Activated naive CD8-positive, alpha-beta T cell treated with anti-CD3 and anti-CD28 coated beads for 36 hours (primary cell): ENCODE measurements around the gene SRPK3. TPM values are rescaled to one million over a fixed set of nuclear protein-coding genes. Genes with fewer than 3 reads are reported as not detected.
"Not testable (repeated sequence)": the region's sequence is repeated elsewhere in the genome, so short reads cannot be mapped to it uniquely, and the experiment has no call there.

Experiments used
- DNase-seq: peaks from one replicate; pipeline ENCODE4 v3.0.0; 2021
- H3K27ac Mint-ChIP-seq: one replicate; pipeline ENCODE4 v1.8.0; 2022; ENCODE audit warnings: mild to moderate bottlenecking, moderate library complexity, mixed read lengths
- H3K27me3 Mint-ChIP-seq: one replicate; pipeline ENCODE4 v1.8.0; 2022; ENCODE audit warnings: mild to moderate bottlenecking, mixed read lengths
- H3K36me3 Mint-ChIP-seq: one replicate; pipeline ENCODE4 v1.8.0; 2021; ENCODE audit warnings: mild to moderate bottlenecking, mixed read lengths
- H3K4me1 Mint-ChIP-seq: one replicate; pipeline ENCODE4 v1.8.0; 2021; ENCODE audit warnings: mixed read lengths
- H3K4me3 Mint-ChIP-seq: one replicate; pipeline ENCODE4 v1.8.0; 2022; ENCODE audit warnings: mild to moderate bottlenecking, moderate library complexity, mixed read lengths
- H3K9me3 Mint-ChIP-seq: one replicate; pipeline ENCODE4 v1.8.0; 2022; ENCODE audit warnings: mixed read lengths
- total RNA-seq, 2 experiments: library from RNA; stranded (reverse); gene quantifications; one replicate each; pipeline ENCODE4 v1.2.3, GENCODE V29; 2021

Gene SRPK3
- total RNA-seq, 2 experiments from 2014 or later: not detected

DNA sequence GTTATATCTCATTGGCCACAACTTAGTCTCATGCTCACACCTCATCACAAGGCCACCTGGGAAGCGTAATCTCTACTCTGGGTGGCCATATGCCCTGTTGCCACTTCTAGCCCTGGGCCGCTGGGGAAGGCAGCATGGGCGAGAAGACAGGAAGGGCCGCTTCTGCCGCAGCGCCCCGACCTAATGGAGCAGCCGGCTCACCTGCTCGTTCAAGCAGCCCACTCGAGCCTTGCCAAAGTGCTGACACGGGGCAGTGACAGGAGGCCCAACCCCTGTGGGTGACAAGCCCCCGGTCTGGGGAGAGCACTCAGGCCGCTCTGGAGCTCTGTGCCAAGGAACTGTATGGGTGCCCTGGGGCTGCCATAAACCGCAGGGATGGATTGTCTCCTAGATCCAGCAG, 38.7 kb upstream of the SRPK3 start:
- H3K4me3 Mint-ChIP-seq, DNase-seq, H3K27ac Mint-ChIP-seq, H3K9me3 Mint-ChIP-seq, H3K27me3 Mint-ChIP-seq, H3K36me3 Mint-ChIP-seq: not testable (repeated sequence)
- H3K4me1 Mint-ChIP-seq: peaks cover 12% of the 10 kb centered on the region

DNA sequence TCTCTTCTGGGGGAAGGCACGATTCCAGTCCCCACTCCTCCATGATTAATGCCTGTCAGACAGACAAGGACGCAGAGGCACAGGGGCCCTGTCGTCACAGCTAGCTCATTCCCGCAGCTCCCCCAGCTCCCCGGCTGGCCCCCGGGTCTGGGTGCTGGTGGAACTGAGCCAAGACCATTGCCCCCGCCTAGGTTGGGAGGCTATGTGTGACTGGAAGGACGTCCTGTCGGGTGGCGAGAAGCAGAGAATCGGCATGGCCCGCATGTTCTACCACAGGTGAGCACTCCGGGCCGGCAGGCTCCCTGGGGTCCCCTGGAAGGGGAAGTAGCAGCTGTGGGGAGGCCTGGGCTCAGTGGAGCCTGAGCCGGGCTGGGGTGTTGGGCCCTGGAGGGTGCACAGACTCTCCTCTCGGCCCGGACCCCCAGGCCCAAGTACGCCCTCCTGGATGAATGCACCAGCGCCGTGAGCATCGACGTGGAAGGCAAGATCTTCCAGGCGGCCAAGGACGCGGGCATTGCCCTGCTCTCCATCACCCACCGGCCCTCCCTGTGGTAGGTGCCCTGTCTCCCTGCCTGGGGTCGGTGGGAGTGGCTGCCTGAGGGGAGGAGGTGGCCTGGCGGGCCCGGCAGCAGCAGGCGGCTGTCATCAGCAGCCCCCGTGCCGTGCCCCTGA, 37.9 kb upstream of the SRPK3 start:
- H3K9me3 Mint-ChIP-seq: not testable (repeated sequence)

DNA sequence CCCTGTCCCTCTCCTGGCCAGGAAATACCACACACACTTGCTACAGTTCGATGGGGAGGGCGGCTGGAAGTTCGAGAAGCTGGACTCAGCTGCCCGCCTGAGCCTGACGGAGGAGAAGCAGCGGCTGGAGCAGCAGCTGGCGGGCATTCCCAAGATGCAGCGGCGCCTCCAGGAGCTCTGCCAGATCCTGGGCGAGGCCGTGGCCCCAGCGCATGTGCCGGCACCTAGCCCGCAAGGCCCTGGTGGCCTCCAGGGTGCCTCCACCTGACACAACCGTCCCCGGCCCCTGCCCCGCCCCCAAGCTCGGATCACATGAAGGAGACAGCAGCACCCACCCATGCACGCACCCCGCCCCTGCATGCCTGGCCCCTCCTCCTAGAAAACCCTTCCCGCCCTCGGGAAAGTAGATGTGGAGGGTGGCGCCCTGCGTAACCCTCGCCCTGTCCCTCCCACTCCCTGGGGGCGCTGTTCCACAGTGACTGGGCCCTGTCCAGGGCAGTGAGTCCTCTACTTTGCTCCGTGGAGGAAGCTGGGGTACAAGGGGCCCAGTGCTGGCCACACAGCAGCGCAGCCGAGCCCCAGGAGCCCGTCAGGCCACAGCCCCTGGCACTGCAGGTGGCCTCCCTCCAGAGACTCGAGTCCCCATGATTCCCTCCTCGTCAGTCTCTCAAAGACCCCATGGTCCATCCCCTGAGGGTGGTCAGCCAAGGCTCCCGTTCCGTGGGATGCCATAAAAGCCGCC, 37.2 kb upstream of the SRPK3 start:
- not testable (repeated sequence) for DNase-seq, H3K27ac Mint-ChIP-seq, H3K4me3 Mint-ChIP-seq, H3K9me3 Mint-ChIP-seq, H3K36me3 Mint-ChIP-seq, H3K27me3 Mint-ChIP-seq
- H3K4me1 Mint-ChIP-seq: peaks cover 12% of the 10 kb centered on the region

More for the DNA sequence above, 37.9 kb upstream of the SRPK3 start:
- not testable (repeated sequence) for H3K36me3 Mint-ChIP-seq, H3K27me3 Mint-ChIP-seq, H3K4me3 Mint-ChIP-seq, DNase-seq, H3K27ac Mint-ChIP-seq
- H3K4me1 Mint-ChIP-seq: peaks cover 12% of the 10 kb centered on the region

- DNase-seq: no peak
- H3K27me3 Mint-ChIP-seq: peaks cover 7% of the 10 kb centered on the region
Measured at GRCh38 chrX:153744210-153745066, 36.4 kb upstream of the SRPK3 start.

DNA sequence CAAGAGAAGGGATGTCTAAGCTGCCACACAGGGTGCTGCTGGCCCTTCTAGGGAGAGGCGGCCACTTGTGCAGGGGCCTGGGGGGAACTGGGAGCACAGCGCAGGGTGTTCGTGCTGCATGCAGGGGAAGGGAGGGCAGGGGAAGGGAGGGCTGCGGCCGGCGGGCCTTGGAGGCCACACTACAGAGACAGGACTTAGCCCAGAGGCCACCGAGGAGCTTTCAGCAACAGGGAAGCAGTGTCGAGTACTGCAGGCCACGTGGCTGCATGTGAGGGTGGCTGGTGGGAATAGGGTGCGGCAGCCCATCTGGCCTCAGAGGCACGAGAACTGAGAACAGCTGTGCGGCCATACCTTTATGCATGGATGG, 35.8 kb upstream of the SRPK3 start:
- H3K36me3 Mint-ChIP-seq, H3K4me1 Mint-ChIP-seq, H3K9me3 Mint-ChIP-seq, H3K27ac Mint-ChIP-seq, DNase-seq, H3K4me3 Mint-ChIP-seq: not testable (repeated sequence)
- peaks cover 10% of the 10 kb centered on the region for H3K27me3 Mint-ChIP-seq

More at GRCh38 chrX:153744210-153745066, 36.4 kb upstream of the SRPK3 start:
- Mint-ChIP-seq H3K4me3 (no peak overlapping the region), H3K27ac (no peak overlapping the region), H3K4me1 (peaks cover 11% of the 10 kb centered on the region), H3K9me3 (no peaks in the 10 kb centered on the region), H3K36me3 (no peaks in the 10 kb centered on the region)

DNA sequence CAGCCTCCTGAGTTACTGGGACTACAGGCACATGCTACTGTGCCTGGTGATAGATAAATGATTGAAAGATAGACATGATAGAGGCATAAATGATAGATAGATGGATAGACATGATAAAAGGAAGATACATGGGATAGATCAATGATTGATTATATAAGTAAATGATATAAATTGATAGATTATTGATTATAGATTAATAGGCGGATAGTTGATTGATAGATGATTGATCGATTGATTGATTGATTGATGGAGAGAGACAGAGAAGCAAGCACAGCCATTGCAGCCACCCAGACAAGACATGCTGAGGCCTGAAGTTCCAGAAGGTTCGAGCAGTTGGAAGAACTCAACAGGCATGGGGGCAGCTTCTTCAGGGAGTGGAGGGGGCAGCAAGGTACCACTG, 34.5 kb upstream of the SRPK3 start:
- H3K27me3 Mint-ChIP-seq: peaks cover 11% of the 10 kb centered on the region
- H3K36me3 Mint-ChIP-seq: no peaks in the 10 kb centered on the region
- H3K9me3 Mint-ChIP-seq: no peaks in the 10 kb centered on the region
- H3K4me1 Mint-ChIP-seq: no peaks in the 10 kb centered on the region
- no peak overlapping the region for H3K4me3 Mint-ChIP-seq
- no peak for DNase-seq
- H3K27ac Mint-ChIP-seq: no peak overlapping the region

DNA sequence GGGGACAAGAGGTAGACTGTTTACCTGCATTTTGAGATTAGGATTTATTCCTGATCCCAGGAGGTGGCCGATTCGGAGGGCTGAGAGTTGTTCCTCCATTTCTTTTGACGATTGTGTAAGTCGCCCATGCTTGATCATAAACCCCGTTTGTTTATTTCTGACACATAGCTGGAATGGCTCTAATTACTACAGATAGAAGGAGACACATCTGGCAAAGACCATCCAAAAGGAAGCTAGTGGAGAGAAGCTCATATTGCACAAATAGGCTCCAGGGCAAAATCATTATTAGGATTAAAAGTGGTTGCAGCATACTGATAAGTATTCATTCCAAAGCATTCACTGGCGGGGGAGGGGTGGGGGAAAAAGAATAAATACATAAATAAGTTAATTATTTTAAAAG, 33.9 kb upstream of the SRPK3 start:
- not testable (repeated sequence) for H3K27ac Mint-ChIP-seq, DNase-seq, H3K4me3 Mint-ChIP-seq, H3K4me1 Mint-ChIP-seq, H3K9me3 Mint-ChIP-seq, H3K36me3 Mint-ChIP-seq
- H3K27me3 Mint-ChIP-seq: peaks cover 11% of the 10 kb centered on the region

DNA sequence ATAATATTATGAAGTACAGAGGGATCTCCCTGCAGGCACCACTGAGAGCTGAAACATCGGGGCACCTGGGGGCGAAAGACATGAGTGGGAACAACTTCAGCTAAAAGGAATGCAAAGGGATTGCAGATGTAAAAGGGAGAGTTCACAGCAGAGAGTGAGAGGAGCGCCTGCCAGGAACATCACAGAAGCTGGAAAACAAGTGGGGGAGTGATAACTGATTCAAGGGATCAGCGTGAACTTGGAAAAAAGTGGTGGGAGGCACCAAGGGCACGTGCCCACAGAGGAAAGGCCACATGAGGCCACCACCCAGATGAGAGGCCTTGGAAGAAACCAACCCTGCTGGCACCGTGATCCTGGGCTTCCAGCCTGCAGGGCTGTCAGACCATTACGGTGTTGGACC, 31.8 kb upstream of the SRPK3 start:
- not testable (repeated sequence) for DNase-seq, H3K9me3 Mint-ChIP-seq, H3K36me3 Mint-ChIP-seq, H3K27ac Mint-ChIP-seq, H3K4me3 Mint-ChIP-seq, H3K4me1 Mint-ChIP-seq
- peaks cover 11% of the 10 kb centered on the region for H3K27me3 Mint-ChIP-seq

GRCh38 chrX:153750127-153750774, 30.6 kb upstream of the SRPK3 start:
- Mint-ChIP-seq H3K4me1 (no peaks in the 10 kb centered on the region), H3K27ac (no peak overlapping the region), H3K9me3 (no peaks in the 10 kb centered on the region), H3K4me3 (no peak overlapping the region), H3K27me3 (peaks cover 7% of the 10 kb centered on the region), H3K36me3 (no peaks in the 10 kb centered on the region)
- no peak for DNase-seq

DNA sequence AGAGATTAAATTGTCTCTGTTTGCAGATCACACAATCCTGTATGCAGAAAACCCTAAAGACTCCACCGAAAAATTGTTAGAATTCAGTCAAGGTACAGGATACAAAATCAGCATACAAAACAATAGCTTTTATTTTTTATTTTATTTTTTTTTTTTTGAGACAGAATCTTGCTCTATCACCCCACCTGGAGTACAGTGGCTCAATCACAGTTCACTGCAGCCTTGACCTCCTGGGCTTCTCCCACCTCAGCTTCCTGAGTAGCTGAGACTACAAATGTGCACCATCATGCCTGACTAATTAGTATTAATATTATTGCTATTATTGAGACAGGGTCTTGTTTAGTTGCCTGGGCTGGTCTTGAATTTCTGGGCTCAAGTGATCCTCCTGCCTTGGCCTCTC, 25.7 kb upstream of the SRPK3 start:
- no peak for DNase-seq
- Mint-ChIP-seq H3K4me3 (no peak overlapping the region), H3K36me3 (no peaks in the 10 kb centered on the region), H3K27ac (no peak overlapping the region), H3K4me1 (no peaks in the 10 kb centered on the region), H3K27me3 (no peaks in the 10 kb centered on the region), H3K9me3 (no peaks in the 10 kb centered on the region)

- no peak overlapping the region for H3K27ac Mint-ChIP-seq
- H3K4me1 Mint-ChIP-seq: peaks cover 9% of the 10 kb centered on the region
- H3K9me3 Mint-ChIP-seq: no peaks in the 10 kb centered on the region
- H3K27me3 Mint-ChIP-seq: no peaks in the 10 kb centered on the region
- H3K4me3 Mint-ChIP-seq: no peak overlapping the region
- DNase-seq: no peak
- H3K36me3 Mint-ChIP-seq: no peaks in the 10 kb centered on the region
Measured at GRCh38 chrX:153761863-153762262, 19.0 kb upstream of the SRPK3 start.

DNA sequence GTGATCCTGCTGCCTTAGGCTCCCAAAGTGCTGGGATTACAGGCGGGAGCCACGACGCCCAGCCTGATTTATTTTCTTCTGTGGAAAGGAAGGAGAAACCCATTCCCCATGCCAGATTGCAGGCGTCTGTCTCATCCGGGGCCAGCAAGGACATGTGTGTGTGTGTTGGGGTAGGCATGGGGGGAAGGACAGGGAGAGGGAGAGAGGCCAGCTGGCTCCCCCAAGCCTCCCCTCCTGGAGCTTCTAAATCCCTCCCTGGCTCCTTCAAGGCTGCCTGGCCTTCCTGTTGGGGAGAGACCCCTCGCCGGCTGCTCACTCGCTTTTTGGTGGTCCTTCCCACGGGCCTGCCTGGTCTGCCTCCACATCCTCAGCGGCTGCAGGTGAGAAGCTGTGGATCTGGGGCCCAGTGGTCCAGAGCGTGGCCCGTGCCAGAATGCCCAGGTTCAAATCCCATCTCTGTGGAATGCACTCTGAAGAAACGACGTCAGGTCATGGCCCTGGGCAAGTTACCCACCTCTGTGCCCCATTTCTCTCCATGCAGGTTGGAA, 18.1 kb upstream of the SRPK3 start:
- Mint-ChIP-seq H3K4me1 (peaks cover 9% of the 10 kb centered on the region), H3K27me3 (no peaks in the 10 kb centered on the region), H3K36me3 (no peaks in the 10 kb centered on the region), H3K27ac (no peak overlapping the region), H3K9me3 (no peaks in the 10 kb centered on the region), H3K4me3 (no peak overlapping the region)
- DNase-seq: no peak

DNA sequence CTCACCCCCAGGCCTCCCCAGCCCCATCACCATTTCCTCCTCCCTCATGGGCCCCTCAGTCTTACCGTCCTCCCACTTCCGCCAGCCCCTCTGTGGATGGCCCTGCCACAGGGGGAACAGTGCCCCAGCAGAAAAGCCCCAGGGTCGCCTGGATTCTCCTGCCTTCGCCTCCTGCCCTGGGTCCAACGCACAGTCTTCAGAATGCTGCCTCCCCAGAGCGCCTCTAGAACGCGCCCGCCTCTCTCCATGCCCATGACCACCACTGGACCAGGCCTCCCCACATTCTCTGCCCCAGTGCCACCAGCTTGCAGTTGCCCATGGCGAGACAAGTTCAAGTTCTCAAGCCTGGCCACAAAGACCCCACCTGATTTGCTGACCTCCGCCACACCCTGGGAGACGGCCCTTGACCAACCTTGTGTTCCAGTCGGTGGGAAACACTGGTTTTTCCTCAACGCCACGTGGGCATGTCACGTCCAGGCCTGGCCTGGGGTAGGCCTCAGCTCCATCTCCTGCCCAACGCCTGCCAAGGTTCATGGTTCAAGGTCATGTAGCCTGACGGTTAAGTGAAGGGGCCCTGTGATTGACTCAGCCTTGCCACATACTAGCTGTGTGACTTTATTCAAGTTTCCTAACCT, 17.4 kb upstream of the SRPK3 start:
- Mint-ChIP-seq H3K9me3 (no peaks in the 10 kb centered on the region), H3K36me3 (no peaks in the 10 kb centered on the region), H3K27ac (no peak overlapping the region), H3K27me3 (no peaks in the 10 kb centered on the region), H3K4me1 (peaks cover 9% of the 10 kb centered on the region), H3K4me3 (no peak overlapping the region)
- DNase-seq: no peak

DNA sequence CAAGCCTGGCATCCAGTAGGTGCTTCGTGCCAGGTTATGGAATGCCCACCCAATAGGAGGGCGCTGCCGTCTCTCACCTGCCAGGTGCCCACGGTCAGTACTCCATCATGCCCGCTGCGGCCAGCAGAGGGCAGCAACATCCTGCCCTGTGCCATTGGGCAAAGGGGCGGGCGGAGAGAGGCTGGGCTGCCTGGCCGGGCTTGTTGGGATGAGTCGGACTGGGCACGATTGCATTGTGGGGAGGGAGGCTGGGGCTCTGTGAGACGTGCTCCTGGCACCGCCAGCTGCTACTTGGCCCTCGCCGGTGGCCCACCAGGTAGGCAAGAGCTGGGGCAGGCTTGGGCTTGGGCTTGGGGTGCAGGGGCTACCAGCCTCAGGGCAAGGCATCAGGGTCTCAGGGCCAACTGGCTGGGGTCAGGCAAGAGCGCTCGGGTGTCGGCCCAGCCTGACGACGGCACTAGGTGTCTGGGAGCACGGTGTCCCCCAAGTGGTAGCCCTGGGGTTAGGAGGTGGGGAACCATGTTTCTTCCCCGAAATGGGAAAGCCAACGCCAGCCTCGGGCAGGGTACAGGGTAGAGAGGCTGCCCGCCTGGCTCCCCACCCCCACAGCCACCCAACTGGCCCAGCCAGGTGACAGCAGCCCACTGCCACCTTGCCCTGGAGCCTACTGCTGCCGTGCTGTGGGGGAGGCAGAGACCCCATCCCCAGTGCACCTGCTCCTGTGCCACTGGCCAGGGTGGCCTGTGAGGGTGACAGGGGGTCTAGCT, 16.7 kb upstream of the SRPK3 start, which contains the start of gene PLXNB3:
TSS of gene PLXNB3 (plus strand) at position 261 of the 767 bp plus-strand sequence. CDS start 1,287 bp downstream, outside the sequence.
- Mint-ChIP-seq H3K36me3 (no peaks in the 10 kb centered on the region), H3K4me3 (no peak within 1 kb of the TSS), H3K4me1 (peaks cover 9% of the 10 kb centered on the region), H3K27me3 (no peaks in the 10 kb centered on the region), H3K27ac (no peak within 1 kb of the TSS), H3K9me3 (no peaks in the 10 kb centered on the region)
- peak; percentile 75 for DNase-seq
